ENCODE measurements around the gene FOCAD. TPM values are rescaled to one million over a fixed set of nuclear protein-coding genes. Genes with fewer than 3 reads are reported as not detected.
A peak's percentile ranks its signal among the peaks of the same experiment; 100 is the strongest.

FOCAD gene
- total RNA-seq, 1 donor: 45.6 TPM

GRCh38 chr9:20880271-20880670 is 196.2 kb downstream of the FOCAD start:
- H3K27ac ChIP-seq (ENCODE audit: low read depth, low read length): no peak overlapping the region
- no peak overlapping the region for H3K4me2 ChIP-seq (ENCODE audit: insufficient read depth, low read length)
- peaks cover 5% of the 10 kb centered on the region for H3K36me3 ChIP-seq (ENCODE audit: insufficient read depth, low read length)
- no peaks in the 10 kb centered on the region for H3K27me3 ChIP-seq (ENCODE audit: insufficient read depth, low read length)
- no peaks in the 10 kb centered on the region for H4K20me1 ChIP-seq (ENCODE audit: insufficient read depth, low read length)
- H3K4me3 ChIP-seq (ENCODE audit: insufficient read depth, low read length): no peak overlapping the region
- no peak for TF ChIP-seq CTCF (IDR thresholded peaks at IDR 0.05; ENCODE audit: extremely low read depth, low read depth, low read length)
- H3K79me2 ChIP-seq (ENCODE audit: insufficient read depth, low read length): no peaks in the 10 kb centered on the region
- H3K9me3 ChIP-seq (ENCODE audit: low read depth, low read length): no peaks in the 10 kb centered on the region
- no peaks in the 10 kb centered on the region for H3K4me1 ChIP-seq (ENCODE audit: insufficient read depth, low read length)
- no peak overlapping the region for H2AFZ ChIP-seq (ENCODE audit: low read length)
- no peak for DNase-seq (ENCODE audit: insufficient read length, low spot score, missing footprints)

GRCh38 chr9:20880675-20881074 is 196.6 kb downstream of the FOCAD start:
- no peaks in the 10 kb centered on the region for H4K20me1 ChIP-seq (ENCODE audit: insufficient read depth, low read length)
- H3K9me3 ChIP-seq (ENCODE audit: low read depth, low read length): no peaks in the 10 kb centered on the region
- H3K4me2 ChIP-seq (ENCODE audit: insufficient read depth, low read length): no peak overlapping the region
- H3K79me2 ChIP-seq (ENCODE audit: insufficient read depth, low read length): no peaks in the 10 kb centered on the region
- no peaks in the 10 kb centered on the region for H3K4me1 ChIP-seq (ENCODE audit: insufficient read depth, low read length)
- no peak for DNase-seq (ENCODE audit: insufficient read length, low spot score, missing footprints)
- H3K27me3 ChIP-seq (ENCODE audit: insufficient read depth, low read length): no peaks in the 10 kb centered on the region
- no peak overlapping the region for H3K4me3 ChIP-seq (ENCODE audit: insufficient read depth, low read length)
- H3K27ac ChIP-seq (ENCODE audit: low read depth, low read length): no peak overlapping the region
- no peak for TF ChIP-seq CTCF (IDR thresholded peaks at IDR 0.05; ENCODE audit: extremely low read depth, low read depth, low read length)
- no peak overlapping the region for H2AFZ ChIP-seq (ENCODE audit: low read length)
- peaks cover 5% of the 10 kb centered on the region for H3K36me3 ChIP-seq (ENCODE audit: insufficient read depth, low read length)

- peak; percentile 10 for DNase-seq (ENCODE audit: insufficient read length, low spot score, missing footprints)
- Histone ChIP-seq H3K4me1 (ENCODE audit: insufficient read depth, low read length) (no peaks in the 10 kb centered on the region), H3K27ac (ENCODE audit: low read depth, low read length) (no peak overlapping the region), H3K79me2 (ENCODE audit: insufficient read depth, low read length) (no peaks in the 10 kb centered on the region), H3K9me3 (ENCODE audit: low read depth, low read length) (no peaks in the 10 kb centered on the region), H3K27me3 (ENCODE audit: insufficient read depth, low read length) (no peaks in the 10 kb centered on the region), H3K4me2 (ENCODE audit: insufficient read depth, low read length) (no peak overlapping the region), H3K36me3 (ENCODE audit: insufficient read depth, low read length) (peaks cover 5% of the 10 kb centered on the region), H4K20me1 (ENCODE audit: insufficient read depth, low read length) (no peaks in the 10 kb centered on the region), H2AFZ (ENCODE audit: low read length) (no peak overlapping the region), H3K4me3 (ENCODE audit: insufficient read depth, low read length) (no peak overlapping the region)
- peak; percentile 70 for TF ChIP-seq CTCF (IDR thresholded peaks at IDR 0.05; ENCODE audit: extremely low read depth, low read depth, low read length)
Observed at GRCh38 chr9:20884985-20885593, 201.0 kb downstream of the FOCAD start.

GRCh38 chr9:20898885-20899554 is 215.0 kb downstream of the FOCAD start:
- Histone ChIP-seq H3K9me3 (ENCODE audit: low read depth, low read length) (no peaks in the 10 kb centered on the region), H3K27ac (ENCODE audit: low read depth, low read length) (no peak overlapping the region), H3K36me3 (ENCODE audit: insufficient read depth, low read length) (no peaks in the 10 kb centered on the region), H3K4me2 (ENCODE audit: insufficient read depth, low read length) (no peak overlapping the region), H2AFZ (ENCODE audit: low read length) (no peak overlapping the region), H4K20me1 (ENCODE audit: insufficient read depth, low read length) (no peaks in the 10 kb centered on the region), H3K27me3 (ENCODE audit: insufficient read depth, low read length) (no peaks in the 10 kb centered on the region), H3K4me1 (ENCODE audit: insufficient read depth, low read length) (no peaks in the 10 kb centered on the region), H3K4me3 (ENCODE audit: insufficient read depth, low read length) (no peak overlapping the region), H3K79me2 (ENCODE audit: insufficient read depth, low read length) (no peaks in the 10 kb centered on the region)
- no peak for DNase-seq (ENCODE audit: insufficient read length, low spot score, missing footprints)
- no peak for TF ChIP-seq CTCF (IDR thresholded peaks at IDR 0.05; ENCODE audit: extremely low read depth, low read depth, low read length)
